D721Med (cell line): ENCODE results near the gene UBN1.
"Not testable (repeated sequence)": the region's sequence is repeated elsewhere in the genome, so short reads cannot be mapped to it uniquely, and the experiment has no call there.

ENCODE experiments used
- DNase-seq: peaks from one replicate; pipeline ENCODE4 v3.0.0; 2011; ENCODE audit warnings: low spot score; ENCODE audit not compliant: insufficient read length
- FAIRE-seq: peaks from 2 replicates; lab custom pipeline; 2011; peaks lifted over from hg19 to GRCh38; lab: Jason Lieb, UNC
- CTCF ChIP-seq: IDR thresholded peaks from 2 replicates; pipeline ENCODE4 v1.5.1; 2012; ENCODE audit warnings: mild to moderate bottlenecking, control low read depth; ENCODE audit not compliant: insufficient read depth; ENCODE audit errors: missing control alignments

Gene UBN1

GRCh38 chr16:4895366-4895765 lies 48.1 kb downstream of the UBN1 start:
- no peak for FAIRE-seq
- TF ChIP-seq CTCF = no peak
- no peak for DNase-seq

- FAIRE-seq, DNase-seq: not testable (repeated sequence)
Measured at GRCh38 chr16:4896761-4897160, 49.5 kb downstream of the UBN1 start.

- FAIRE-seq = no peak
- no peak for DNase-seq
- TF ChIP-seq CTCF = no peak
Measured at GRCh38 chr16:4897328-4897727, 50.0 kb downstream of the UBN1 start.

- DNase-seq = no peak
- no peak for TF ChIP-seq CTCF
- FAIRE-seq = no peak
Measured at GRCh38 chr16:4898811-4899473, 51.7 kb downstream of the UBN1 start.

GRCh38 chr16:4899474-4899846 lies 52.2 kb downstream of the UBN1 start:
- DNase-seq (no peak), FAIRE-seq (no peak)
- TF ChIP-seq CTCF = no peak

GRCh38 chr16:4900036-4900435 lies 52.8 kb downstream of the UBN1 start:
- no peak for DNase-seq
- TF ChIP-seq CTCF = no peak
- FAIRE-seq = no peak

- FAIRE-seq (no peak), DNase-seq (no peak)
- no peak for TF ChIP-seq CTCF
Measured at GRCh38 chr16:4900750-4901149, 53.5 kb downstream of the UBN1 start.

GRCh38 chr16:4902038-4902437 lies 54.8 kb downstream of the UBN1 start:
- no peak for FAIRE-seq

More at GRCh38 chr16:4902038-4902437, 54.8 kb downstream of the UBN1 start:
- no peak for DNase-seq
- TF ChIP-seq CTCF = no peak
